ENCODE results near the gene CPSF2. TPM values are rescaled to one million over a fixed set of nuclear protein-coding genes. Genes with fewer than 3 reads are reported as not detected.
A peak's percentile ranks its signal among the peaks of the same experiment; 100 is the strongest.
"Not testable (repeated sequence)": the region's sequence is repeated elsewhere in the genome, so short reads cannot be mapped to it uniquely, and the experiment has no call there.

CPSF2 gene
- total and polyA plus RNA-seq, 7 experiments from 2014 or later, result 25.2 to 77.4 (median 39.4) TPM

DNA sequence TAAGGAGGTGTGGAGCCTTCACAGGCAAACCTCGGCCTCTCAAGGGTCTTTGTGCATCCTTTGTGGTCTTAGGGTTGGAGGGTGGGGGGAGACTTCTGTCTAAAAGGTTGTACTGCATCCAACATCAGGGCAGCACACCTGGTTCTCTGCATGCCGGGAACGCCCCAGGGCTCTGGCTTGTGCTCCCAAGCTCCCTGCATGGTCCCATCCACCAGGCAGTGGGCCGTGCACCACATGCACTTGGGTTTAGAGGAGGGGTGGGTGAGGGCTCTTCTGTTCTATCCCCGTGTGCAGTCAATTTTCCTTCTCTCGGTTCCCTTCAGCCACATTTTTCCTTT lies 86.1 kb downstream of the CPSF2 start:
- intact Hi-C loops (cut with micrococcal nuclease), result no loop called here
- Mint-ChIP-seq H3K9me3 (peaks cover 5 to 23% (median 10%) of the 10 kb centered on the region in 11 donors), H3K4me3 (no peak overlapping the region), H3K36me3 (peaks cover 0 to 8% (median 6%) of the 10 kb centered on the region in 5 donors), H3K27ac (no peak overlapping the region), H3K27me3 (peaks cover 0 to 9% (median 0%) of the 10 kb centered on the region in 5 donors), H3K4me1 (no peaks in the 10 kb centered on the region)
- Histone ChIP-seq H3K36me3 (ENCODE audit: control insufficient read depth in 2 of 3, insufficient read depth in 3 of 3, low read length in 3 of 3) (no peaks in the 10 kb centered on the region), H3K9me3 (ENCODE audit: control insufficient read depth in 2 of 3, low read length in 3 of 3) (no peaks in the 10 kb centered on the region), H3K27me3 (ENCODE audit: control insufficient read depth in 2 of 2, insufficient read depth in 2 of 2, low read length in 2 of 2) (no peaks in the 10 kb centered on the region), H3K4me1 (ENCODE audit: control insufficient read depth in 2 of 2, insufficient read depth in 2 of 2, low read length in 2 of 2) (no peaks in the 10 kb centered on the region), H3K27ac (ENCODE audit: low read depth, low read length) (no peak overlapping the region), H3K4me3 (ENCODE audit: low read length) (no peak overlapping the region)
- POLR2A ChIA-PET, result no interaction called here
- ATAC-seq (no peak), DNase-seq (no peak)
- CTCF ChIA-PET, result no interaction called here

DNA sequence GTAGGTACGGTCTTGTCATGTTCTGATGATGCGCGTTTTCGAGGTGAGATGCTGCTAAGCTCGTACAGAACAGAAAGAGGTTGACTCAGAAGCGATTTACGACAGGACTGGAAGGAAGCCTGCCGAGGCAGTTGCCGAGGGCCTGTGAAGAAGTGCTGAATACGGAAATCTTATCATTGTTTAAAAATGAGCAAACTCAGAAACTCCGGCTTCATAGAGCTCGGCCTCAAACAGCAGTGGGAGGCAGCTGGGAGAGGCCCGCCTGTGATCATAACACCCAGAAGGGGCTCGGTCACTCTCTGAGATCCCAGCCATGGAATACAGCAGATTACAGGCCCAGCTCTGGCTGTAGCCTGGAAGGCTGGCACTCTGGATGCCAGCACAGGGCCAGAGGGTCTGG lies 87.4 kb downstream of the CPSF2 start:
- no peaks in the 10 kb centered on the region for H3K27me3 ChIP-seq (ENCODE audit: control insufficient read depth in 2 of 2, insufficient read depth in 2 of 2, low read length in 2 of 2)
- intact Hi-C loops (cut with micrococcal nuclease), result no loop called here
- ATAC-seq, result no peak
- peaks cover 0 to 4% (median 0%) of the 10 kb centered on the region in 5 donors for H3K27me3 Mint-ChIP-seq
- POLR2A ChIA-PET, result no interaction called here
- H3K4me3 Mint-ChIP-seq, result no peak overlapping the region
- no peak overlapping the region for H3K27ac Mint-ChIP-seq
- H3K4me1 ChIP-seq (ENCODE audit: control insufficient read depth in 2 of 2, insufficient read depth in 2 of 2, low read length in 2 of 2), result no peaks in the 10 kb centered on the region
- no peak overlapping the region for H3K4me3 ChIP-seq (ENCODE audit: low read length)
- CTCF ChIA-PET, result no interaction called here
- no peaks in the 10 kb centered on the region for H3K36me3 ChIP-seq (ENCODE audit: control insufficient read depth in 2 of 3, insufficient read depth in 3 of 3, low read length in 3 of 3)
- H3K27ac ChIP-seq (ENCODE audit: low read depth, low read length), result no peak overlapping the region
- peaks cover 6 to 30% (median 15%) of the 10 kb centered on the region in 11 donors for H3K9me3 Mint-ChIP-seq
- DNase-seq, result no peak
- no peaks in the 10 kb centered on the region for H3K9me3 ChIP-seq (ENCODE audit: control insufficient read depth in 2 of 3, low read length in 3 of 3)
- no peaks in the 10 kb centered on the region for H3K4me1 Mint-ChIP-seq
- peaks cover 0 to 12% (median 6%) of the 10 kb centered on the region in 5 donors for H3K36me3 Mint-ChIP-seq

DNA sequence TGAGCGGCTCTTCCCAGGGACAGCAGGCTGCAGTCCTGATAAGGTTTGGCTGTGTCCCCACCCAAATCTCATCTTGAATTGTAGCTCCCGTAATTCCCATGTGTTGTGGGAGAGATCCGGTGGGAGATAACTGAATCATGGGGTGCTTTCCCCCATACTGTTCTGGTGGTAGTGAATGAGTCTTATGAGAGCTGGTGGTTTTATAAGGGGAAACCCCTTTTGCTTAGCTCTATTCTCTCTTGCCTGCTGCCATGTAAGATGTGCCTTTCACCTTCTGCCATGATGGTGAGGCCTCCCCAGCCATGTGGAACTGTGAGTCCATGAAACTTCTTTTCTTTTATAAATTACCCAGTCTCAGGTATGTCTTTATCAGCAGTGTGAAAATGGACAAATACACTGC lies 91.4 kb downstream of the CPSF2 start:
- H3K9me3 ChIP-seq (ENCODE audit: control insufficient read depth in 2 of 3, low read length in 3 of 3); H3K4me1 Mint-ChIP-seq; H3K27ac Mint-ChIP-seq; H3K36me3 ChIP-seq (ENCODE audit: control insufficient read depth in 2 of 3, insufficient read depth in 3 of 3, low read length in 3 of 3); H3K27me3 Mint-ChIP-seq; POLR2A ChIA-PET; H3K27ac ChIP-seq (ENCODE audit: low read depth, low read length); intact Hi-C loops (cut with micrococcal nuclease); H3K4me3 ChIP-seq (ENCODE audit: low read length); H3K4me1 ChIP-seq (ENCODE audit: control insufficient read depth in 2 of 2, insufficient read depth in 2 of 2, low read length in 2 of 2); CTCF ChIA-PET; ATAC-seq; H3K27me3 ChIP-seq (ENCODE audit: control insufficient read depth in 2 of 2, insufficient read depth in 2 of 2, low read length in 2 of 2); H3K4me3 Mint-ChIP-seq; DNase-seq: not testable (repeated sequence)
- peaks cover 0 to 12% (median 6%) of the 10 kb centered on the region in 5 donors for H3K36me3 Mint-ChIP-seq
- H3K9me3 Mint-ChIP-seq, result peaks cover 6 to 30% (median 16%) of the 10 kb centered on the region in 11 donors

DNA sequence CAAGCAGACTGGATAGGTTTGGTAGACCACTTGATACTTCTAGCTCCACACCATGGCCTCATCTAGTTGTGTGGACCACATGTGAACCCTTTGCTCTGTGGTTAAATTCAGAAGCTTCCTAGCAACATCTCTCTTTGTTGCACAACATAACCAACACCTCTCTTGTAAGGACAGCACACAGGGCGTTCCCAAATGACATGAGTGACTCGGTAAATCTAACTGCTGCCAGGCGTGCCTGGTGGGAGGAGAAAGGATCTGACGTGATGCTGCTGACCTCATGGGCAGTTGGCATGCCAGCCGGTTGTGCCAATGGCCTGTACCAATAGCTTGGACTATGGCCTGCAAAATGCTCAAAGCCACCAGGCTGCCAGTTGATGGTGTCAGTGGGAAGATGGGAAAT lies 93.8 kb downstream of the CPSF2 start:
- Mint-ChIP-seq H3K4me1 (no peaks in the 10 kb centered on the region), H3K27ac (no peak overlapping the region), H3K27me3 (peaks cover 0 to 11% (median 4%) of the 10 kb centered on the region in 5 donors), H3K4me3 (no peak overlapping the region), H3K36me3 (peaks cover 0 to 12% (median 6%) of the 10 kb centered on the region in 5 donors), H3K9me3 (peaks cover 6 to 30% (median 15%) of the 10 kb centered on the region in 11 donors)
- intact Hi-C loops (cut with micrococcal nuclease), result no loop called here
- peak; percentile 61 for ATAC-seq
- H3K27me3 ChIP-seq (ENCODE audit: control insufficient read depth in 2 of 2, insufficient read depth in 2 of 2, low read length in 2 of 2), result no peaks in the 10 kb centered on the region
- no peak overlapping the region for H3K4me3 ChIP-seq (ENCODE audit: low read length)
- POLR2A ChIA-PET, result no interaction called here
- H3K27ac ChIP-seq (ENCODE audit: low read depth, low read length), result no peak overlapping the region
- no peaks in the 10 kb centered on the region for H3K9me3 ChIP-seq (ENCODE audit: control insufficient read depth in 2 of 3, low read length in 3 of 3)
- H3K36me3 ChIP-seq (ENCODE audit: control insufficient read depth in 2 of 3, insufficient read depth in 3 of 3, low read length in 3 of 3), result no peaks in the 10 kb centered on the region
- CTCF ChIA-PET, result interaction anchor here (0.7 kb wide), 1 partner anchor 388 kb away, joined by 3 read pairs; no protein-coding TSS in a partner anchor
- no peaks in the 10 kb centered on the region for H3K4me1 ChIP-seq (ENCODE audit: control insufficient read depth in 2 of 2, insufficient read depth in 2 of 2, low read length in 2 of 2)
- DNase-seq, result no peak

DNA sequence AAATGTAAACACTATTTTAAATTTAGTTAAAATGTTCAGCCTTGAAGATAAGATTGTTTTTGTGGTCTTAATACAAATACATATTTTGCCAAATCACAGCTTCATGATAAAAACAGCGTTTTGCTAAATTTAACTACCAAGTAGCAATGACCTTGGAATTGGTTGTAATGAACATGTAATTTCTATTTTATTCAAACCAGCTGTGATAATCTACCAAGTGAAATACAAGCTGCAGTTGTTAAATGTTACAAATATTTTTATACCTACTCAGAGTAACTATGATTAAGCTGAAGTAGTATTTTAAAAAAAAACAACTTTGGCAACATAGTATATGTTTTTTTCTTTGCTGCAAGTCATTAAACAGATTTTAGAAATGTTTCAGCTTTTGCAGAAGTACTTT lies 96.2 kb downstream of the CPSF2 start:
- Mint-ChIP-seq H3K27ac (no peak overlapping the region), H3K4me3 (no peak overlapping the region), H3K27me3 (peaks cover 0 to 21% (median 0%) of the 10 kb centered on the region in 5 donors), H3K4me1 (no peaks in the 10 kb centered on the region), H3K36me3 (peaks cover 0 to 4% (median 0%) of the 10 kb centered on the region in 5 donors), H3K9me3 (peaks cover 0 to 13% (median 5%) of the 10 kb centered on the region in 11 donors)
- no peaks in the 10 kb centered on the region for H3K36me3 ChIP-seq (ENCODE audit: control insufficient read depth in 2 of 3, insufficient read depth in 3 of 3, low read length in 3 of 3)
- H3K9me3 ChIP-seq (ENCODE audit: control insufficient read depth in 2 of 3, low read length in 3 of 3), result no peaks in the 10 kb centered on the region
- POLR2A ChIA-PET, result no interaction called here
- CTCF ChIA-PET, result no interaction called here
- intact Hi-C loops (cut with micrococcal nuclease), result no loop called here
- no peaks in the 10 kb centered on the region for H3K4me1 ChIP-seq (ENCODE audit: control insufficient read depth in 2 of 2, insufficient read depth in 2 of 2, low read length in 2 of 2)
- ATAC-seq (no peak), DNase-seq (no peak)
- H3K27me3 ChIP-seq (ENCODE audit: control insufficient read depth in 2 of 2, insufficient read depth in 2 of 2, low read length in 2 of 2), result no peaks in the 10 kb centered on the region
- H3K27ac ChIP-seq (ENCODE audit: low read depth, low read length), result no peak overlapping the region
- H3K4me3 ChIP-seq (ENCODE audit: low read length), result no peak overlapping the region

Other genes starting within 250 kb of the CPSF2 start
- 10 to 100 TPM in 2 of 5 experiments, 1 to 10 TPM in 3; 2.9 to 11.7 (median 7.2) TPM for gene FBLN5, start 174.3 kb upstream of the CPSF2 start, total RNA-seq
- 10 to 100 TPM; 30.5 to 53.3 TPM for gene FBLN5, start 174.3 kb upstream of the CPSF2 start, polyA plus RNA-seq
- 10 to 100 TPM; 34.1 to 72.4 (median 58.4) TPM for gene TRIP11, start 81.9 kb upstream of the CPSF2 start, total RNA-seq
- 10 to 100 TPM; 46.1 to 74.8 TPM for gene TRIP11, start 81.9 kb upstream of the CPSF2 start, polyA plus RNA-seq
- gene ATXN3, start 15.4 kb upstream of the CPSF2 start, total RNA-seq, result 10 to 100 TPM; 27.8 to 54.9 (median 36.9) TPM
- gene ATXN3, start 15.4 kb upstream of the CPSF2 start, polyA plus RNA-seq, result 10 to 100 TPM; 15.5 to 15.8 TPM
- 100 to 1,000 TPM in 2 of 5 experiments, 10 to 100 TPM in 3; 55.1 to 107 (median 89.7) TPM for gene NDUFB1, start 263 bp upstream of the CPSF2 start, total RNA-seq
- 100 to 1,000 TPM; 245 to 418 TPM for gene NDUFB1, start 263 bp upstream of the CPSF2 start, polyA plus RNA-seq
- 10 to 100 TPM in 1 of 5 experiments, 1 to 10 TPM in 1, under 1 TPM in 1, not detected in 2; 0.10 to 15.3 (median 2.1) TPM for gene SLC24A4, start 201.2 kb downstream of the CPSF2 start, total RNA-seq
- not detected for gene SLC24A4, start 201.2 kb downstream of the CPSF2 start, polyA plus RNA-seq

All from naive thymus-derived CD4-positive, alpha-beta T cell (primary cell).